Endothelial cell of umbilical vein (primary cell): ENCODE data around the gene PSD4. TPM values are rescaled to one million over a fixed set of nuclear protein-coding genes. Genes with fewer than 3 reads are reported as not detected.

Experiments
- BruUV-seq: library from RNA; stranded (reverse); fragments of 400-500 nt; replicated peaks from 2 replicates; lab custom pipeline; 2021; lab: Mats Ljungman, UMichigan
- CTCF ChIA-PET: fragments of 300-600, 350-600 bp; sonication (Branson Sonifier 250); formaldehyde crosslinking; loops from one replicate; lab custom pipeline; 2021; ENCODE audit warnings: antibody characterized with exemption, inconsistent platforms; lab: Charles Lee
- POLR2A ChIA-PET: fragments of 300-600, 350-600 bp; sonication (Branson Sonifier 250); formaldehyde crosslinking; loops from one replicate; lab custom pipeline; 2021; ENCODE audit warnings: antibody characterized with exemption, inconsistent platforms; lab: Charles Lee
- DNase-seq: peaks from one replicate; pipeline ENCODE4 v3.0.0-alpha.2; 2011; ENCODE audit warnings: low read depth, low spot score
- FAIRE-seq: peaks from 2 replicates; lab custom pipeline; 2011; peaks lifted over from hg19 to GRCh38; lab: Jason Lieb, UNC
- H2AFZ ChIP-seq: 2 replicates; pipeline ENCODE4 v1.6.0; 2012; ENCODE audit warnings: low read depth, low read length, control low read depth, inconsistent platforms
- H3K27ac ChIP-seq: 2 replicates; pipeline ENCODE4 v1.5.1; 2011; ENCODE audit warnings: low read depth, mild to moderate bottlenecking, control low read depth, low read length, moderate library complexity; ENCODE audit not compliant: insufficient read depth
- H3K27me3 ChIP-seq, 2 experiments: 2 replicates each; pipeline versions ENCODE4 v1.6.0 to v1.6.1; 2011; ENCODE audit warnings: low read length in 2 of 2, mixed read lengths in 1 of 2; ENCODE audit not compliant: control insufficient read depth in 2 of 2, insufficient read depth in 2 of 2
- H3K36me3 ChIP-seq, 2 experiments: 2 replicates in 1 of 2; 3 replicates in 1 of 2; pipeline ENCODE4 v1.5.1; 2011; ENCODE audit warnings: low read length in 2 of 2, mild to moderate bottlenecking in 1 of 2, moderate library complexity in 1 of 2; ENCODE audit not compliant: control insufficient read depth in 2 of 2, insufficient read depth in 2 of 2; ENCODE audit errors: extremely low read depth in 1 of 2
- H3K4me1 ChIP-seq: 3 replicates; pipeline ENCODE4 v1.5.1; 2011; ENCODE audit warnings: mild to moderate bottlenecking, low read length; ENCODE audit not compliant: control insufficient read depth, insufficient read depth; ENCODE audit errors: extremely low read depth
- H3K4me2 ChIP-seq: 2 replicates; pipeline ENCODE4 v1.6.1; 2011; ENCODE audit warnings: low read length, control low read depth, mixed read lengths; ENCODE audit not compliant: insufficient read depth
- H3K4me3 ChIP-seq, 3 experiments: fragments of 200-600 bp in 1 of 3; sonication (generic), shearing (Covaris generic) in 1 of 3; replicated peaks in 1 of 3; 2 replicates each; pipeline ENCODE4 v1.5.1; 2011 to 2016; ENCODE audit warnings: control low read depth in 3 of 3, low read length in 3 of 3, mild to moderate bottlenecking in 2 of 3, inconsistent platforms in 1 of 3, low read depth in 1 of 3, moderate library complexity in 1 of 3; ENCODE audit not compliant: insufficient read depth in 1 of 3
- H3K79me2 ChIP-seq: 2 replicates; pipeline ENCODE4 v1.6.0; 2012; ENCODE audit warnings: low read length, inconsistent platforms; ENCODE audit not compliant: control insufficient read depth, insufficient read depth
- H3K9ac ChIP-seq: replicated peaks from 2 replicates; pipeline ENCODE3; 2011; ENCODE audit warnings: low read length, control low read depth; ENCODE audit not compliant: insufficient read depth; ENCODE audit errors: extremely low read depth
- H3K9me1 ChIP-seq: replicated peaks from 3 replicates; pipeline ENCODE4 v1.6.0; 2011; ENCODE audit warnings: mild to moderate bottlenecking, low read length; ENCODE audit not compliant: control insufficient read depth, insufficient read depth; ENCODE audit errors: extremely low read depth
- H3K9me3 ChIP-seq: replicated peaks from 2 replicates; pipeline ENCODE4 v1.5.1; 2012; ENCODE audit warnings: low read length, inconsistent platforms; ENCODE audit not compliant: control insufficient read depth, insufficient read depth
- H4K20me1 ChIP-seq: replicated peaks from 2 replicates; pipeline ENCODE3; 2011; ENCODE audit warnings: mild to moderate bottlenecking, low read length; ENCODE audit not compliant: control insufficient read depth, insufficient read depth; ENCODE audit errors: extremely low read depth
- CTCF ChIP-seq, 2 donors: IDR thresholded peaks; 1 replicate in 1 of 2; 2 replicates in 1 of 2; pipeline ENCODE4 v1.5.1; 2011; ENCODE audit warnings: low read length in 2 of 2, mild to moderate bottlenecking in 2 of 2, moderate library complexity in 2 of 2, control low read depth in 1 of 2, inconsistent platforms in 1 of 2, low read depth in 1 of 2; ENCODE audit not compliant: insufficient read depth in 1 of 2; ENCODE audit errors: extremely low read depth in 1 of 2
- EZH2 ChIP-seq: IDR thresholded peaks from 2 replicates; pipeline ENCODE4 v1.6.1; 2012; ENCODE audit warnings: borderline replicate concordance, low read depth, mild to moderate bottlenecking, moderate library complexity, low read length, inconsistent platforms; ENCODE audit not compliant: severe bottlenecking
- FOS ChIP-seq: IDR thresholded peaks from 2 replicates; pipeline ENCODE4 v1.6.1; 2011; ENCODE audit warnings: mild to moderate bottlenecking, low read length, moderate library complexity, borderline replicate concordance; ENCODE audit not compliant: insufficient read depth
- GATA2 ChIP-seq: IDR thresholded peaks from 2 replicates; pipeline ENCODE4 v1.7.0; 2011; ENCODE audit warnings: low read depth, mild to moderate bottlenecking, moderate library complexity, mixed read lengths, low read length; ENCODE audit not compliant: insufficient read length, insufficient read depth
- JUN ChIP-seq: IDR thresholded peaks from 2 replicates; pipeline ENCODE4 v1.6.1; 2011; ENCODE audit warnings: borderline replicate concordance, low read depth; ENCODE audit not compliant: insufficient read length, insufficient read depth
- MAX ChIP-seq: IDR thresholded peaks from 2 replicates; pipeline ENCODE4 v1.6.1; 2011; ENCODE audit not compliant: insufficient read depth, insufficient read length
- MYC ChIP-seq: IDR thresholded peaks from one replicate; pipeline ENCODE4 v1.6.1; 2011; ENCODE audit warnings: mild to moderate bottlenecking, low read depth, low read length
- POLR2A ChIP-seq: IDR thresholded peaks from 2 replicates; pipeline ENCODE4 v1.6.1; 2012; ENCODE audit warnings: low read depth, mild to moderate bottlenecking, control low read depth, low read length
- POLR2AphosphoS5 ChIP-seq: IDR thresholded peaks from 2 replicates; pipeline ENCODE4 v1.6.1; 2012; ENCODE audit warnings: low read depth, mild to moderate bottlenecking, control low read depth, low read length, moderate library complexity; ENCODE audit not compliant: insufficient read depth
- dilution Hi-C: fragments of 300-500 bp; cut with MboI; formaldehyde crosslinking; loops from one replicate; pipeline ENCODE4 v1.15.0; 2019; ENCODE audit warnings: low sequenced_read_pairs; ENCODE audit not compliant: extremely low pct_ligation_motif_present
- intact Hi-C: fragments of 100-400 bp; cut with micrococcal nuclease; formaldehyde crosslinking; loops from one replicate; pipeline ENCODE4 v1.10.0; 2022
- polyA plus RNA-seq, 4 experiments: library from polyadenylated mRNA; depleted of rRNA in 3 of 4; stranded (reverse) in 3 of 4; unstranded in 1 of 4; fragments of >200 nt; gene quantifications; 2 replicates each; pipeline versions ENCODE4 v1.2.1 to v1.2.3, GENCODE V29; 2011 to 2012; ENCODE audit warnings: missing spikeins in 1 of 4
- total RNA-seq: library from RNA; stranded (reverse); gene quantifications from 2 replicates; pipeline ENCODE4 v1.2.3, GENCODE V29; 2021

PSD4 gene
- total and polyA plus RNA-seq, 2 donors (not counting 3 experiments of a cell fraction or from before 2014, with no cell fraction given): 0.01 to 0.24 TPM

GRCh38 chr2:113223813-113224212 lies 50.0 kb downstream of the PSD4 start:
- H3K36me3 ChIP-seq: no peaks in the 10 kb centered on the region
- TF ChIP-seq FOS (no peak), MAX (no peak), CTCF (IDR thresholded peaks at IDR 0.05; ENCODE audit: extremely low read depth in 1 of 2, insufficient read depth in 1 of 2, low read depth in 1 of 2, low read length in 2 of 2) (no peak), POLR2A (no peak), POLR2AphosphoS5 (no peak), JUN (no peak), GATA2 (no peak), EZH2 (no peak), MYC (no peak)
- ChIA-PET CTCF (no interaction called here), POLR2A (no interaction called here)
- FAIRE-seq: no peak
- dilution Hi-C loops: no loop called here
- no peak overlapping the region for H3K9ac ChIP-seq
- no peaks in the 10 kb centered on the region for H3K9me1 ChIP-seq
- no peak overlapping the region for H3K4me2 ChIP-seq
- no TSS peak for BruUV-seq
- H3K27ac ChIP-seq: no peak overlapping the region
- H3K27me3 ChIP-seq: peaks cover 0 to 5% of the 10 kb centered on the region in 2 experiments
- no peaks in the 10 kb centered on the region for H3K9me3 ChIP-seq
- no peaks in the 10 kb centered on the region for H4K20me1 ChIP-seq
- H3K79me2 ChIP-seq: no peaks in the 10 kb centered on the region
- intact Hi-C loops: no loop called here
- no peaks in the 10 kb centered on the region for H3K4me1 ChIP-seq
- DNase-seq: no peak
- H3K4me3 ChIP-seq: no peak overlapping the region
- H2AFZ ChIP-seq: no peak overlapping the region
